Coronary artery (tissue), 2 donors: ENCODE data around the gene GALNTL6.

ENCODE experiments used
- DNase-seq: peaks from one replicate; pipeline ENCODE4 v3.0.0-alpha.2; 2017; ENCODE audit warnings: low spot score
- H3K27ac ChIP-seq, 2 donors: fragments of 200-600 bp; sonication (generic); one replicate each; pipeline ENCODE4 v1.5.1; 2016 to 2019
- H3K4me3 ChIP-seq: fragments of 200-600 bp; sonication (generic); 2 replicates; pipeline ENCODE4 v1.5.1; 2016; ENCODE audit warnings: mild to moderate bottlenecking, moderate library complexity
- CTCF ChIP-seq: fragments of 200-600 bp; sonication (generic); IDR thresholded peaks from one replicate; pipeline ENCODE4 v1.5.1; 2019; ENCODE audit warnings: antibody characterized with exemption

Gene GALNTL6

GRCh38 chr4:172656055-172656454 lies 842.9 kb downstream of the GALNTL6 start:
- no peak for TF ChIP-seq CTCF
- H3K27ac ChIP-seq = no peak overlapping the region
- no peak for DNase-seq
- H3K4me3 ChIP-seq = no peak overlapping the region

- H3K4me3 ChIP-seq = no peak overlapping the region
- TF ChIP-seq CTCF = no peak
- DNase-seq = no peak
- H3K27ac ChIP-seq = no peak overlapping the region
Observed at GRCh38 chr4:172657081-172657480, 843.9 kb downstream of the GALNTL6 start.

GRCh38 chr4:172660251-172660650 lies 847.0 kb downstream of the GALNTL6 start:
- DNase-seq = no peak
- no peak for TF ChIP-seq CTCF
- Histone ChIP-seq H3K27ac (no peak overlapping the region), H3K4me3 (no peak overlapping the region)

GRCh38 chr4:172662113-172662512 lies 848.9 kb downstream of the GALNTL6 start:
- H3K4me3 ChIP-seq = no peak overlapping the region
- DNase-seq = no peak
- H3K27ac ChIP-seq = no peak overlapping the region
- TF ChIP-seq CTCF = no peak

GRCh38 chr4:172666711-172667368 lies 853.6 kb downstream of the GALNTL6 start:
- H3K4me3 ChIP-seq = no peak overlapping the region
- no peak overlapping the region for H3K27ac ChIP-seq
- no peak for DNase-seq
- no peak for TF ChIP-seq CTCF

- Histone ChIP-seq H3K4me3 (no peak overlapping the region), H3K27ac (no peak overlapping the region)
- TF ChIP-seq CTCF = no peak
- DNase-seq = no peak
Observed at GRCh38 chr4:172674811-172675210, 861.6 kb downstream of the GALNTL6 start.

- no peak for TF ChIP-seq CTCF
Observed at GRCh38 chr4:172675232-172675631, 862.0 kb downstream of the GALNTL6 start.

More at GRCh38 chr4:172675232-172675631, 862.0 kb downstream of the GALNTL6 start:
- DNase-seq = no peak
- Histone ChIP-seq H3K27ac (no peak overlapping the region), H3K4me3 (no peak overlapping the region)
